OCI-LY3 (cell line): ENCODE data around the gene TRIM25.

Experiments
- H2AFZ ChIP-seq: fragments of 200-600, 300-600 bp; shearing (Covaris generic); 2 replicates; pipeline ENCODE4 v1.6.0; 2014; ENCODE audit warnings: antibody characterized with exemption, low read depth, low read length
- H3K27ac ChIP-seq: fragments of 200-600, 300-600 bp; sonication (generic); 2 replicates; pipeline ENCODE4 v1.5.1; 2014; ENCODE audit warnings: mild to moderate bottlenecking, low read length, moderate library complexity, mixed read lengths
- H3K27me3 ChIP-seq: fragments of 200-600, 300-600 bp; sonication (generic); 2 replicates; pipeline ENCODE4 v1.6.1; 2014; ENCODE audit warnings: low read depth, low read length, mixed read lengths
- H3K36me3 ChIP-seq: fragments of 200-600, 300-600 bp; sonication (generic); replicated peaks from 2 replicates; pipeline ENCODE3; 2014; ENCODE audit warnings: low read depth, low read length, mixed read lengths
- H3K4me1 ChIP-seq: fragments of 300-600, 200-600 bp; sonication (generic); 2 replicates; pipeline ENCODE4 v1.6.1; 2014; ENCODE audit warnings: low read length, mixed read lengths
- H3K4me2 ChIP-seq: fragments of 200-600, 300-600 bp; sonication (generic); 2 replicates; pipeline ENCODE4 v1.6.1; 2014; ENCODE audit warnings: low read length, mixed read lengths
- H3K4me3 ChIP-seq: fragments of 300-600, 200-600 bp; sonication (generic); 2 replicates; pipeline ENCODE4 v1.5.1; 2014; ENCODE audit warnings: antibody characterized with exemption, mild to moderate bottlenecking, low read length, moderate library complexity
- H3K79me2 ChIP-seq: fragments of 300-600, 200-600 bp; shearing (Covaris generic); 2 replicates; pipeline ENCODE4 v1.6.1; 2014; ENCODE audit warnings: mild to moderate bottlenecking, low read length, mixed read lengths
- H3K9ac ChIP-seq: fragments of 300-600, 200-600 bp; shearing (Covaris generic); 2 replicates; pipeline ENCODE4 v1.6.0; 2014; ENCODE audit warnings: mild to moderate bottlenecking, low read length, moderate library complexity
- H3K9me3 ChIP-seq: fragments of 200-600, 300-600 bp; shearing (Covaris generic); 2 replicates; pipeline ENCODE4 v1.6.1; 2014; ENCODE audit warnings: low read length, mixed read lengths; ENCODE audit not compliant: insufficient read depth
- H4K20me1 ChIP-seq: fragments of 200-600, 300-600 bp; sonication (generic); 2 replicates; pipeline ENCODE4 v1.6.1; 2016; ENCODE audit warnings: low read length, mixed read lengths; ENCODE audit not compliant: insufficient read depth
- EZH2phosphoT487 ChIP-seq: fragments of 200-600 bp; shearing (Covaris generic); IDR thresholded peaks from 2 replicates; pipeline ENCODE4 v1.6.1; 2018; ENCODE audit warnings: antibody characterized with exemption, mixed run types, low read depth
- TF ChIP-seq, protein P1 (sequence below): fragments of 200-600, 300-600 bp; sonication (generic); IDR thresholded peaks from 2 replicates; pipeline ENCODE4 v1.5.1; 2014; ENCODE audit warnings: antibody characterized with exemption, low read length, low read depth

TRIM25 gene

DNA sequence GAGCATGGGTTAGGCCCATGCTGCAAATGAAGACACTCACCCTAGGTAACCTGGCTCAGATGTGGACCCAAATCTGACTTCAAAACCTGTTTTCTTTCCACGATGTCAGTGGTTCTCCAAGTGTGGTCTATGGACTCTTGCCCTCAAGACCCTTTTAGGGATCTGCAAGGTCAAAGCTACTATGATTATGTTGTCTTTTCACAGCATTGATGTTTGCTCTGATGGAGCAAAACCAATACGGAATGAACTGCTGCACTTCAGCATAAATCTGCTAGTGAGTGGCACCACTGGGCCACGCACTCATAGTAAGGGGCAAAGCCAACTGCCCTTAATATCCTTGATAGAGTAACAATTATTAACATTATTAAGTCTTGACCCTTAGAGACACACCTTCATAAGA is 21.6 kb upstream of the TRIM25 start:
- Histone ChIP-seq H3K4me3 (no peak overlapping the region), H3K9me3 (peaks cover 8% of the 10 kb centered on the region), H3K9ac (no peak overlapping the region), H3K27ac (no peak overlapping the region), H2AFZ (no peak overlapping the region), H4K20me1 (no peaks in the 10 kb centered on the region), H3K27me3 (no peaks in the 10 kb centered on the region), H3K4me1 (peaks cover 19% of the 10 kb centered on the region), H3K79me2 (no peaks in the 10 kb centered on the region), H3K4me2 (no peak overlapping the region), H3K36me3 (peaks cover 54% of the 10 kb centered on the region)
- TF ChIP-seq, protein P1, sequence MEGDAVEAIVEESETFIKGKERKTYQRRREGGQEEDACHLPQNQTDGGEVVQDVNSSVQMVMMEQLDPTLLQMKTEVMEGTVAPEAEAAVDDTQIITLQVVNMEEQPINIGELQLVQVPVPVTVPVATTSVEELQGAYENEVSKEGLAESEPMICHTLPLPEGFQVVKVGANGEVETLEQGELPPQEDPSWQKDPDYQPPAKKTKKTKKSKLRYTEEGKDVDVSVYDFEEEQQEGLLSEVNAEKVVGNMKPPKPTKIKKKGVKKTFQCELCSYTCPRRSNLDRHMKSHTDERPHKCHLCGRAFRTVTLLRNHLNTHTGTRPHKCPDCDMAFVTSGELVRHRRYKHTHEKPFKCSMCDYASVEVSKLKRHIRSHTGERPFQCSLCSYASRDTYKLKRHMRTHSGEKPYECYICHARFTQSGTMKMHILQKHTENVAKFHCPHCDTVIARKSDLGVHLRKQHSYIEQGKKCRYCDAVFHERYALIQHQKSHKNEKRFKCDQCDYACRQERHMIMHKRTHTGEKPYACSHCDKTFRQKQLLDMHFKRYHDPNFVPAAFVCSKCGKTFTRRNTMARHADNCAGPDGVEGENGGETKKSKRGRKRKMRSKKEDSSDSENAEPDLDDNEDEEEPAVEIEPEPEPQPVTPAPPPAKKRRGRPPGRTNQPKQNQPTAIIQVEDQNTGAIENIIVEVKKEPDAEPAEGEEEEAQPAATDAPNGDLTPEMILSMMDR = no peak
- no peak for TF ChIP-seq EZH2phosphoT487

DNA sequence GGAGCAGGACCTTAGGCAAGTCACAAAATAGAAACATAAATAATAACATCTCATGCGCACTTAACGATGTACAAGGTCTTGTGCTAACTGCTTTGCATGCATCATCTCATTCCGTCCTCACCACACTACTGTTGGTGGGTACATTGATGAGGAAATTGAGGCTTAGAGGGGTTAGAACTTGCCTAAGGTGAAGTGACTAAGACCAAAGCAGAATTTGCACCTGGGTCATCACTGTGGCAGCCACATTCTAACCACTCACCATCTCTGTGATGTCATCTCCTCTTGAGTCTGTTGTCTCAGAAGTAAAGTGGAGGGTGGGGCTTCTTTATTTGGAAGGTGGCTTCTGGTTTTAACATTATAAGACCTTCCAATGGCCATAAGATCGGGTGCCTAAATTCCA is 20.4 kb upstream of the TRIM25 start:
- H3K36me3 ChIP-seq = peaks cover 54% of the 10 kb centered on the region

DNA sequence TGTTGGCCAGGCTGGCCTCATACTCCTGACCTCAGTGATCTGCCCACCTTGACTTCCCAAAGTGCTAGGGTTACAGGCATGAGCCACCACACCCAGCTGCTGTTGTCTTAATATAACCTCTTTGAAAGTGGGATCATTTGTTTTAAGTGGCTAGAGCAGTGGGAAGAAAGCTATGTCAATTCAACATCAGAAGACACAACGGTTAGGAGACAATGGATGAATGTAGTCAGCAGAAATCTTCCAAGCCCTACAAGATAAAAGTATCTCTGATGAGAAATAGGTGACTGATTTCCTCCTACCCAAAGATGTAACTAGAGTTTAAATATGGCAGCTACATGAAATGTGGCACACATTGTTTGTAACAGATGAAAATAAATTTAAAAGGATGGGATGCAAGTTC is 20.0 kb upstream of the TRIM25 start:
- H3K4me2 ChIP-seq = no peak overlapping the region
- H3K27me3 ChIP-seq = no peaks in the 10 kb centered on the region
- TF ChIP-seq, protein P1 = no peak
- no peak for TF ChIP-seq EZH2phosphoT487
- H3K9ac ChIP-seq = no peak overlapping the region
- no peaks in the 10 kb centered on the region for H3K79me2 ChIP-seq
- H3K4me1 ChIP-seq = peaks cover 15% of the 10 kb centered on the region
- peaks cover 17% of the 10 kb centered on the region for H3K9me3 ChIP-seq
- H2AFZ ChIP-seq = no peak overlapping the region
- no peak overlapping the region for H3K4me3 ChIP-seq
- no peak overlapping the region for H3K27ac ChIP-seq
- peaks cover 51% of the 10 kb centered on the region for H3K36me3 ChIP-seq
- no peaks in the 10 kb centered on the region for H4K20me1 ChIP-seq

More for the DNA sequence above, 20.4 kb upstream of the TRIM25 start:
- Histone ChIP-seq H3K27ac (no peak overlapping the region), H2AFZ (no peak overlapping the region), H3K4me1 (peaks cover 17% of the 10 kb centered on the region), H3K4me3 (no peak overlapping the region), H3K79me2 (no peaks in the 10 kb centered on the region), H4K20me1 (no peaks in the 10 kb centered on the region), H3K27me3 (no peaks in the 10 kb centered on the region), H3K9me3 (peaks cover 16% of the 10 kb centered on the region), H3K4me2 (no peak overlapping the region), H3K9ac (no peak overlapping the region)
- TF ChIP-seq EZH2phosphoT487 = no peak
- TF ChIP-seq, protein P1 = no peak

DNA sequence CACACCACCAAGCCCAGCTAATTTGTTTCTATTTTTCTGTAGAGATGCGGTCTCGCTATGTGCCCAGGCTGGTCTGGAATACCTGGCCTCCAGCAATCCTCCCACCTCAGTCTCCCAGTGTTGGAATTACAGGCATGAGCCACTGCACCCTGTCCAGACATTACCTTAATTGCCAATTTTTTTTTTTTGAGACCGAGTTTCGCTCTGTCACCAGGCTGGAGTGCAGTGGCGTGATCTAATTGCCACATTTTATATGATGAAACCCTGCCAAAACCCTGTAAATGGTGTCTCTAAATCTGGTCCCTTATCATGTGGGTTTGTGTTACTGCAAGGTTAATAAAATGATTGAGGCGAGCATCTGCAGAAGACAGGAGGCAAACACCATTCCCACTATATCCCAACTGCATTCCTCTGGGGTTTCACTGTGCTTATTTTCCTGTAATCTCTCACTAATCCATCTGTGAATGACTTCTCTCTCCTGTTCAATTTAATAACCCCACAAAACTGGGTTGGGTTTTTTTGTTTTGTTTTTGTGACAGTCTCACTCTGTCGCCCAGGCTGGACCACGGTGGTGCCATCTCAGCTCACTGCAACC is 19.4 kb upstream of the TRIM25 start:
- Histone ChIP-seq H3K27me3 (no peaks in the 10 kb centered on the region), H3K9me3 (peaks cover 20% of the 10 kb centered on the region), H3K79me2 (no peaks in the 10 kb centered on the region), H3K4me1 (peaks cover 8% of the 10 kb centered on the region), H2AFZ (no peak overlapping the region), H3K9ac (no peak overlapping the region), H3K4me3 (no peak overlapping the region), H3K27ac (no peak overlapping the region), H3K36me3 (peaks cover 51% of the 10 kb centered on the region), H3K4me2 (no peak overlapping the region), H4K20me1 (no peaks in the 10 kb centered on the region)
- TF ChIP-seq, protein P1 = no peak
- TF ChIP-seq EZH2phosphoT487 = no peak
